Mucosa of stomach (tissue), 1 donor: Measurements from ENCODE around the gene OR1D5.

Experiments
- H3K27me3 ChIP-seq: one replicate; pipeline ENCODE4 v1.7.0; 2013; ENCODE audit warnings: mild to moderate bottlenecking, low read length; ENCODE audit not compliant: control insufficient read depth, insufficient read depth
- H3K36me3 ChIP-seq: one replicate; pipeline ENCODE4 v1.7.0; 2013; ENCODE audit warnings: low read length; ENCODE audit not compliant: control insufficient read depth, insufficient read depth
- H3K4me1 ChIP-seq: one replicate; pipeline ENCODE4 v1.7.0; 2013; ENCODE audit warnings: mild to moderate bottlenecking, low read length; ENCODE audit not compliant: control insufficient read depth, insufficient read depth
- H3K4me3 ChIP-seq: one replicate; pipeline ENCODE4 v1.7.0; 2013; ENCODE audit warnings: low read length
- H3K9ac ChIP-seq: one replicate; pipeline ENCODE4 v1.7.0; 2013; ENCODE audit warnings: mild to moderate bottlenecking, low read length, moderate library complexity
- H3K9me3 ChIP-seq: one replicate; pipeline ENCODE4 v1.7.0; 2013; ENCODE audit warnings: mild to moderate bottlenecking, low read length, moderate library complexity; ENCODE audit not compliant: control insufficient read depth
- donor health status: Pancreatic carcinoma.

The OR1D5 gene

GRCh38 chr17:3012926-3013581 lies 50.4 kb downstream of the OR1D5 start:
- H3K4me3 ChIP-seq = no peak overlapping the region
- no peaks in the 10 kb centered on the region for H3K9me3 ChIP-seq
- H3K4me1 ChIP-seq = peaks cover 17% of the 10 kb centered on the region
- peaks cover 6% of the 10 kb centered on the region for H3K36me3 ChIP-seq
- no peak overlapping the region for H3K9ac ChIP-seq
- H3K27me3 ChIP-seq = no peaks in the 10 kb centered on the region
